ENCODE data around the gene PRKCE. TPM values are rescaled to one million over a fixed set of nuclear protein-coding genes. Genes with fewer than 3 reads are reported as not detected.

PRKCE gene
- total and polyA plus RNA-seq, 2 experiments from 2014 or later = 0.94 to 1.2 TPM

- ATAC-seq (no peak), DNase-seq (ENCODE audit: low spot score) (no peak)
- Histone ChIP-seq H4K20me1 (replicated peaks; ENCODE audit: insufficient read depth) (no peaks in the 10 kb centered on the region), H3K4me1 (ENCODE audit: insufficient read depth) (no peaks in the 10 kb centered on the region), H3F3A (replicated peaks; ENCODE audit: low read depth) (no peaks in the 10 kb centered on the region), H3K9me2 (ENCODE audit: insufficient read depth) (no peaks in the 10 kb centered on the region), H3K79me2 (replicated peaks; ENCODE audit: insufficient read depth) (no peaks in the 10 kb centered on the region), H3K4me2 (no peak overlapping the region), H3K4me3 (no peak overlapping the region), H2AFZ (no peak overlapping the region), H3K36me3 (ENCODE audit: insufficient read depth) (no peaks in the 10 kb centered on the region), H3K27me3 (ENCODE audit: insufficient read depth) (no peaks in the 10 kb centered on the region), H3K27ac (ENCODE audit: low read depth) (no peak overlapping the region)
- TF ChIP-seq, protein P1, sequence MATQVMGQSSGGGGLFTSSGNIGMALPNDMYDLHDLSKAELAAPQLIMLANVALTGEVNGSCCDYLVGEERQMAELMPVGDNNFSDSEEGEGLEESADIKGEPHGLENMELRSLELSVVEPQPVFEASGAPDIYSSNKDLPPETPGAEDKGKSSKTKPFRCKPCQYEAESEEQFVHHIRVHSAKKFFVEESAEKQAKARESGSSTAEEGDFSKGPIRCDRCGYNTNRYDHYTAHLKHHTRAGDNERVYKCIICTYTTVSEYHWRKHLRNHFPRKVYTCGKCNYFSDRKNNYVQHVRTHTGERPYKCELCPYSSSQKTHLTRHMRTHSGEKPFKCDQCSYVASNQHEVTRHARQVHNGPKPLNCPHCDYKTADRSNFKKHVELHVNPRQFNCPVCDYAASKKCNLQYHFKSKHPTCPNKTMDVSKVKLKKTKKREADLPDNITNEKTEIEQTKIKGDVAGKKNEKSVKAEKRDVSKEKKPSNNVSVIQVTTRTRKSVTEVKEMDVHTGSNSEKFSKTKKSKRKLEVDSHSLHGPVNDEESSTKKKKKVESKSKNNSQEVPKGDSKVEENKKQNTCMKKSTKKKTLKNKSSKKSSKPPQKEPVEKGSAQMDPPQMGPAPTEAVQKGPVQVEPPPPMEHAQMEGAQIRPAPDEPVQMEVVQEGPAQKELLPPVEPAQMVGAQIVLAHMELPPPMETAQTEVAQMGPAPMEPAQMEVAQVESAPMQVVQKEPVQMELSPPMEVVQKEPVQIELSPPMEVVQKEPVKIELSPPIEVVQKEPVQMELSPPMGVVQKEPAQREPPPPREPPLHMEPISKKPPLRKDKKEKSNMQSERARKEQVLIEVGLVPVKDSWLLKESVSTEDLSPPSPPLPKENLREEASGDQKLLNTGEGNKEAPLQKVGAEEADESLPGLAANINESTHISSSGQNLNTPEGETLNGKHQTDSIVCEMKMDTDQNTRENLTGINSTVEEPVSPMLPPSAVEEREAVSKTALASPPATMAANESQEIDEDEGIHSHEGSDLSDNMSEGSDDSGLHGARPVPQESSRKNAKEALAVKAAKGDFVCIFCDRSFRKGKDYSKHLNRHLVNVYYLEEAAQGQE (IDR thresholded peaks at IDR 0.05; ENCODE audit: unreplicated experiment) = no peak
- TF ChIP-seq, protein P2, sequence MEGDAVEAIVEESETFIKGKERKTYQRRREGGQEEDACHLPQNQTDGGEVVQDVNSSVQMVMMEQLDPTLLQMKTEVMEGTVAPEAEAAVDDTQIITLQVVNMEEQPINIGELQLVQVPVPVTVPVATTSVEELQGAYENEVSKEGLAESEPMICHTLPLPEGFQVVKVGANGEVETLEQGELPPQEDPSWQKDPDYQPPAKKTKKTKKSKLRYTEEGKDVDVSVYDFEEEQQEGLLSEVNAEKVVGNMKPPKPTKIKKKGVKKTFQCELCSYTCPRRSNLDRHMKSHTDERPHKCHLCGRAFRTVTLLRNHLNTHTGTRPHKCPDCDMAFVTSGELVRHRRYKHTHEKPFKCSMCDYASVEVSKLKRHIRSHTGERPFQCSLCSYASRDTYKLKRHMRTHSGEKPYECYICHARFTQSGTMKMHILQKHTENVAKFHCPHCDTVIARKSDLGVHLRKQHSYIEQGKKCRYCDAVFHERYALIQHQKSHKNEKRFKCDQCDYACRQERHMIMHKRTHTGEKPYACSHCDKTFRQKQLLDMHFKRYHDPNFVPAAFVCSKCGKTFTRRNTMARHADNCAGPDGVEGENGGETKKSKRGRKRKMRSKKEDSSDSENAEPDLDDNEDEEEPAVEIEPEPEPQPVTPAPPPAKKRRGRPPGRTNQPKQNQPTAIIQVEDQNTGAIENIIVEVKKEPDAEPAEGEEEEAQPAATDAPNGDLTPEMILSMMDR (conservative IDR thresholded peaks at IDR 0.05; ENCODE audit: low read depth in 2 of 2) = no peak
- Mint-ChIP-seq H3K4me1 (no peaks in the 10 kb centered on the region), H3K36me3 (ENCODE audit: low read depth) (peaks cover 3% of the 10 kb centered on the region; the same call in 2 of the 3 replicates), H3K27ac (no peak overlapping the region), H3K9me3 (peaks cover 13% of the 10 kb centered on the region), H3K27me3 (ENCODE audit: insufficient read depth, low read depth, poor library complexity) (peaks cover 8% of the 10 kb centered on the region), H3K4me3 (no peak overlapping the region)
These were observed 98.5 kb downstream of the PRKCE start for GRCh38 chr2:45750001-45750400.

GRCh38 chr2:45750484-45750883, 99.0 kb downstream of the PRKCE start:
- peaks cover 3% of the 10 kb centered on the region; the same call in 2 of the 3 replicates for H3K36me3 Mint-ChIP-seq (ENCODE audit: low read depth)
- Histone ChIP-seq H3F3A (replicated peaks; ENCODE audit: low read depth) (no peaks in the 10 kb centered on the region), H3K27ac (ENCODE audit: low read depth) (no peak overlapping the region), H3K9me2 (ENCODE audit: insufficient read depth) (no peaks in the 10 kb centered on the region), H4K20me1 (replicated peaks; ENCODE audit: insufficient read depth) (no peaks in the 10 kb centered on the region), H3K4me2 (no peak overlapping the region), H2AFZ (no peak overlapping the region), H3K4me3 (no peak overlapping the region), H3K4me1 (ENCODE audit: insufficient read depth) (no peaks in the 10 kb centered on the region), H3K79me2 (replicated peaks; ENCODE audit: insufficient read depth) (no peaks in the 10 kb centered on the region), H3K36me3 (ENCODE audit: insufficient read depth) (no peaks in the 10 kb centered on the region), H3K27me3 (ENCODE audit: insufficient read depth) (no peaks in the 10 kb centered on the region)
- H3K4me1 Mint-ChIP-seq = no peaks in the 10 kb centered on the region
- H3K27ac Mint-ChIP-seq = no peak overlapping the region
- no peak for ATAC-seq
- no peak for DNase-seq (ENCODE audit: low spot score)
- peaks cover 13% of the 10 kb centered on the region for H3K9me3 Mint-ChIP-seq
- H3K4me3 Mint-ChIP-seq = no peak overlapping the region
- H3K27me3 Mint-ChIP-seq (ENCODE audit: insufficient read depth, low read depth, poor library complexity) = peaks cover 8% of the 10 kb centered on the region
- TF ChIP-seq NANOG (IDR thresholded peaks at IDR 0.05; ENCODE audit: borderline replicate concordance) (no peak), JUNB (IDR thresholded peaks at IDR 0.05; ENCODE audit: unreplicated experiment) (no peak), STAT1 (IDR thresholded peaks at IDR 0.05; ENCODE audit: unreplicated experiment) (no peak), POLR2AphosphoS5 (IDR thresholded peaks at IDR 0.05; ENCODE audit: low read depth) (no peak), ZNF331 (CRISPR knock-in tag; IDR thresholded peaks at IDR 0.05; ENCODE audit: low read depth) (no peak), EZH2 (IDR thresholded peaks at IDR 0.05; ENCODE audit: low read depth, unreplicated experiment) (no peak), CREB1 (CRISPR knock-in tag; IDR thresholded peaks at IDR 0.05; ENCODE audit: low read depth) (no peak), ZNF114 (CRISPR knock-in tag; IDR thresholded peaks at IDR 0.05) (no peak)
- TF ChIP-seq, protein P3, sequence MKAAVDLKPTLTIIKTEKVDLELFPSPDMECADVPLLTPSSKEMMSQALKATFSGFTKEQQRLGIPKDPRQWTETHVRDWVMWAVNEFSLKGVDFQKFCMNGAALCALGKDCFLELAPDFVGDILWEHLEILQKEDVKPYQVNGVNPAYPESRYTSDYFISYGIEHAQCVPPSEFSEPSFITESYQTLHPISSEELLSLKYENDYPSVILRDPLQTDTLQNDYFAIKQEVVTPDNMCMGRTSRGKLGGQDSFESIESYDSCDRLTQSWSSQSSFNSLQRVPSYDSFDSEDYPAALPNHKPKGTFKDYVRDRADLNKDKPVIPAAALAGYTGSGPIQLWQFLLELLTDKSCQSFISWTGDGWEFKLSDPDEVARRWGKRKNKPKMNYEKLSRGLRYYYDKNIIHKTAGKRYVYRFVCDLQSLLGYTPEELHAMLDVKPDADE (IDR thresholded peaks at IDR 0.05) = no peak
- TF ChIP-seq, protein P2 (conservative IDR thresholded peaks at IDR 0.05; ENCODE audit: low read depth in 2 of 2) = no peak
- TF ChIP-seq, protein P1 (IDR thresholded peaks at IDR 0.05; ENCODE audit: unreplicated experiment) = no peak
